CD4-positive, alpha-beta T cell treated with Interleukin-1 beta for 1 hour (primary cell): ENCODE data around the gene KCNK18.

Source experiments
- DNase-seq, 2 donors: peaks; one replicate each; pipeline ENCODE4 v3.0.0-alpha.2; 2020 to 2022

Gene KCNK18

GRCh38 chr10:117254774-117255735 is 57.8 kb downstream of the KCNK18 start:
- DNase-seq: no peak

DNA sequence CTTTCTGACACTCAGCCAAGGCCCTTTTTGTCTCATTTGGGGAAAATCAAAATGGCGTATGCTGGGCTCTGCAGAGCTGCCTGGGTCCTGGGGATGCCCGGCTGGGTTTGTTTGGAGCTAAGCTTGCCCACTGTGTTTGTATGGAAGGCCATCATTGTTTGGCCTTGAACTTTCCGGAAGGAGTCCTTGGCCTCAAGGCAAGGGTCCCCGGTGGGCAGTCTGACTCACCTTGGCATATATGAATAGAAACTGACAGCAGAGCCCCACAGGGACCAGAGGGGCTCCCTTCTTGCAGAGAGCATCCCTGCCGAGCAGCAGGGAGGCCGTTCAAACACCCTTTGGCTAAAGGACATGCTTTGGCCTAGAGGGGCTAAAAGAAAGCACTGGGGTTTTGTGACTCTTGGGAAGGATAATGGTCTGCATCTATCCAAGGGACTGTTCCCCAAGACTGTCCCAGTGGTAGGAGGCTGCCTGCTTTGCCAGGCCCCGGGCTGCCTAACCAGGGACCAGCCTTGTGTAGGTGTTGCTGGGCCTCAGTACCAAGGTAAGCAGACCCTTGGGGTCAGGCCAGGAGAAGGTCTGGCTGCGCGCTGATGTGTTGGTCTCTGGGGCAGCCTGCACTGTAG is 58.7 kb downstream of the KCNK18 start:
- DNase-seq: no peak

GRCh38 chr10:117256910-117257309 is 59.6 kb downstream of the KCNK18 start:
- DNase-seq: no peak

DNA sequence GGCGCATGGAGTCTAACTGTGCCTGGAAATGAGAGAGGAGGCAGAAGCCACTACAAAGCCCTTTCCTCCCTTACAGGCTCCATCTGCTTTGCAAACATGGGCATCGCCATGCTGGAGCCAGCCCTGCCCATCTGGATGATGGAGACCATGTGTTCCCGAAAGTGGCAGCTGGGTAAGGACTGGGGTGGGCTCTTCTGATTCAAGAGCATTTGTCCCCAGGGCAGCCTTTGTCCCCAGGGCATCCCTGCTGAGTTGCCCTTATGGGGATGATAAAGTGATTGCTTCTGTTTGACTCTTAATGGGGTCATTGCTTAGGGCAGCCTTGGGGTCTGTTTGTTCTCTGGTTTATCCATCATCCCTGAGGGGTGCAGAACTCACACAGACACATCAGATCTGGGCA is 60.4 kb downstream of the KCNK18 start:
- DNase-seq: no peak

GRCh38 chr10:117259279-117259678 is 62.0 kb downstream of the KCNK18 start:
- no peak for DNase-seq
